ENCODE data around the gene CD22. TPM values are rescaled to one million over a fixed set of nuclear protein-coding genes. Genes with fewer than 3 reads are reported as not detected.

Gene CD22
- total and polyA plus RNA-seq, 2 of the 8 experiments (the other 6 are each of a cell fraction or from before 2014, with no cell fraction given), result 0.06 to 0.60 TPM

GRCh38 chr19:35377656-35378055 lies 48.7 kb downstream of the CD22 start:
- Histone ChIP-seq H2BK15ac (ENCODE audit: low read length) (no peak overlapping the region), H3K23me2 (ENCODE audit: low read depth, low read length) (no peaks in the 10 kb centered on the region), H3K79me2 (ENCODE audit: control insufficient read depth in 1 of 2, insufficient read depth in 2 of 2, low read length in 2 of 2) (no peaks in the 10 kb centered on the region), H3K4me1 (replicated peaks in 1 of 4; ENCODE audit: control insufficient read depth in 3 of 4, insufficient read depth in 4 of 4, low read length in 3 of 4) (no peaks in the 10 kb centered on the region), H3K27ac (ENCODE audit: low read depth, low read length) (no peak overlapping the region), H4K20me1 (replicated peaks in 1 of 2; ENCODE audit: control insufficient read depth in 1 of 2, insufficient read depth in 2 of 2, low read length in 2 of 2) (no peaks in the 10 kb centered on the region), H2BK5ac (ENCODE audit: low read depth, low read length) (no peak overlapping the region), H2BK12ac (ENCODE audit: low read depth, low read length) (no peak overlapping the region), H3K27me3 (replicated peaks in 1 of 4; ENCODE audit: control insufficient read depth in 3 of 4, extremely low read depth in 1 of 4, insufficient read depth in 3 of 4, low read length in 3 of 4) (peaks cover 0 to 2% (median 0%) of the 10 kb centered on the region in 4 experiments; a peak in 2 of 7 replicates), H4K91ac (replicated peaks; ENCODE audit: insufficient read length, low read length) (no peak overlapping the region), H4K8ac (ENCODE audit: extremely low read depth, insufficient read depth, low read length) (no peak overlapping the region), H2BK120ac (replicated peaks; ENCODE audit: low read depth, low read length) (no peak overlapping the region), H3K23ac (ENCODE audit: insufficient read length) (no peak overlapping the region), H3K56ac (replicated peaks; ENCODE audit: insufficient read length, low read depth, low read length) (no peak overlapping the region), H2AFZ (ENCODE audit: low read length) (no peak overlapping the region), H3K9me3 (ENCODE audit: insufficient read depth in 2 of 2, low read depth in 1 of 2, low read length in 1 of 2) (peaks cover 0 to 4% of the 10 kb centered on the region in 2 experiments; a peak in 1 of 4 replicates), H3K4ac (replicated peaks; ENCODE audit: insufficient read length, low read depth, low read length) (no peak overlapping the region), H3K4me2 (ENCODE audit: insufficient read depth in 1 of 2, low read depth in 2 of 2, low read length in 2 of 2) (no peak overlapping the region), H2AK5ac (ENCODE audit: low read depth, low read length) (no peak overlapping the region), H3K14ac (ENCODE audit: insufficient read length) (no peak overlapping the region), H3K4me3 (ENCODE audit: extremely low read depth in 1 of 4, insufficient read depth in 2 of 4, low read depth in 3 of 4, low read length in 4 of 4) (no peak overlapping the region), H3K79me1 (ENCODE audit: low read depth, low read length) (no peaks in the 10 kb centered on the region), H4K5ac (ENCODE audit: insufficient read length, low read depth, low read length) (no peak overlapping the region), H3K18ac (ENCODE audit: extremely low read depth, low read length) (no peak overlapping the region; the same call in 1 of the 2 replicates), H3K36me3 (ENCODE audit: control insufficient read depth in 2 of 4, insufficient read depth in 4 of 4, low read length in 3 of 4) (no peaks in the 10 kb centered on the region), H2BK20ac (ENCODE audit: low read length) (no peak overlapping the region), H3K9ac (replicated peaks in 1 of 4; ENCODE audit: extremely low read depth in 1 of 4, low read depth in 3 of 4, low read length in 3 of 4) (no peak overlapping the region)
- ChIA-PET CTCF (ENCODE audit: partially characterized antibody) (interaction anchor here (1.1 to 3.0 kb wide), 5 partner anchors 15 to 91 kb away, joined by 3 to 16 read pairs (median 6); partner anchors contain the start of gene FFAR3), POLR2A (ENCODE audit: partially characterized antibody) (interaction anchor here (1.1 kb wide), 1 partner anchor 125 kb away, joined by 3 read pairs; no protein-coding TSS in a partner anchor)
- no peak for DNase-seq (ENCODE audit: low read depth in 1 of 2, low spot score in 2 of 2)
- FAIRE-seq, result no peak
- 86 to 100% methylated on average over 1 of the region's 1 CpG for WGBS, 2 experiments (ENCODE audit: extremely low coverage in 1 of 2, insufficient coverage in 1 of 2, insufficient read length in 1 of 2, insufficient replicate concordance in 2 of 2, low coverage in 1 of 2, low lambda C conversion rate in 2 of 2, missing lambda C conversion rate in 1 of 2)
- TF ChIP-seq, protein P1, sequence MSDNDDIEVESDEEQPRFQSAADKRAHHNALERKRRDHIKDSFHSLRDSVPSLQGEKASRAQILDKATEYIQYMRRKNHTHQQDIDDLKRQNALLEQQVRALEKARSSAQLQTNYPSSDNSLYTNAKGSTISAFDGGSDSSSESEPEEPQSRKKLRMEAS (IDR thresholded peaks at IDR 0.05), result no peak
- no peak for TF ChIP-seq E2F6 (IDR thresholded peaks at IDR 0.05)
- no peak for TF ChIP-seq CTBP2 (IDR thresholded peaks at IDR 0.05; ENCODE audit: borderline replicate concordance, insufficient read depth, insufficient read length, low read length)
- no peak for TF ChIP-seq TAF7 (optimal IDR thresholded peaks at IDR 0.05; ENCODE audit: borderline replicate concordance, low read depth, low read length)
- TF ChIP-seq CHD2 (IDR thresholded peaks at IDR 0.05; ENCODE audit: low read length), result no peak
- no peak for TF ChIP-seq BRCA1 (IDR thresholded peaks at IDR 0.05; ENCODE audit: low read depth, low read length)
- TF ChIP-seq RNF2 (IDR thresholded peaks at IDR 0.05; ENCODE audit: borderline replicate concordance, low read depth, low read length, missing control alignments, poor library complexity, severe bottlenecking), result no peak
- no peak for TF ChIP-seq HDAC2 (IDR thresholded peaks at IDR 0.05; ENCODE audit: borderline replicate concordance in 1 of 2, low read depth in 2 of 2, low read length in 2 of 2)
- no peak for TF ChIP-seq TBP (IDR thresholded peaks at IDR 0.05; ENCODE audit: low read depth, low read length)
- TF ChIP-seq USF2 (IDR thresholded peaks at IDR 0.05; ENCODE audit: low read length), result no peak
- no peak for TF ChIP-seq ZNF274 (IDR thresholded peaks at IDR 0.05; ENCODE audit: borderline replicate concordance, extremely low read depth, low read length)

Data from H1 (cell line).